Sigmoid colon (tissue), 7 donors: ENCODE data around the gene ZMYND10. TPM values are rescaled to one million over a fixed set of nuclear protein-coding genes. Genes with fewer than 3 reads are reported as not detected.
A peak's percentile ranks its signal among the peaks of the same experiment; 100 is the strongest.

Source experiments
- DNase-seq: peaks from one replicate; pipeline ENCODE4 v3.0.0-alpha.2; 2019
- H3K27ac ChIP-seq, 4 donors: fragments of 200-600 bp; sonication (generic); one replicate each; pipeline ENCODE4 v1.5.1; 2016 to 2019; ENCODE audit warnings: mild to moderate bottlenecking in 1 of 4
- H3K27me3 ChIP-seq, 3 donors: fragments of 200-600 bp; sonication (generic); one replicate each; pipeline ENCODE4 v1.5.1; 2019; ENCODE audit warnings: mild to moderate bottlenecking in 1 of 3
- H3K36me3 ChIP-seq, 4 donors: fragments of 200-600 bp; sonication (generic); one replicate each; pipeline ENCODE4 v1.5.1; 2016 to 2019
- H3K4me1 ChIP-seq, 4 donors: fragments of 200-600 bp; sonication (generic); one replicate each; pipeline ENCODE4 v1.5.1; 2017 to 2019
- H3K4me3 ChIP-seq, 4 donors: fragments of 200-600 bp; sonication (generic); one replicate each; pipeline ENCODE4 v1.5.1; 2017 to 2019; ENCODE audit warnings: mild to moderate bottlenecking in 2 of 4, moderate library complexity in 1 of 4
- H3K9me3 ChIP-seq, 4 donors: fragments of 200-600 bp in 3 of 4; sonication (generic) in 3 of 4; one replicate each; pipeline versions ENCODE4 v1.5.1 to v1.6.1; 2013 to 2019
- CTCF ChIP-seq, 4 experiments: fragments of 450-650 bp in 3 of 4; fragments of 200-600 bp in 1 of 4; IDR thresholded peaks; one replicate each; pipeline ENCODE4 v1.5.1; 2016 to 2019; ENCODE audit warnings: antibody characterized with exemption in 4 of 4, mild to moderate bottlenecking in 3 of 4, moderate library complexity in 2 of 4
- EP300 ChIP-seq, 4 donors: sonication (generic); formaldehyde crosslinking; IDR thresholded peaks; one replicate each; pipeline ENCODE4 v1.6.1; 2017; ENCODE audit warnings: antibody characterized with exemption in 4 of 4
- POLR2A ChIP-seq, 2 donors: fragments of 450-650 bp; IDR thresholded peaks; one replicate each; pipeline ENCODE4 v1.6.1; 2016; ENCODE audit warnings: antibody characterized with exemption in 2 of 2, mild to moderate bottlenecking in 2 of 2, moderate library complexity in 2 of 2
- POLR2AphosphoS5 ChIP-seq, 4 donors: sonication (generic); formaldehyde crosslinking; IDR thresholded peaks; one replicate each; pipeline ENCODE4 v1.6.1; 2017; ENCODE audit warnings: antibody characterized with exemption in 4 of 4
- WGBS, 2 donors: extraction: QIAGEN DNeasy Blood & Tissue Kit; methylation state at CpG; one replicate each; pipeline ENCODE4 v1.1.7; 2013; 5-methylcytosine and 5-hydroxymethylcytosine counted together
- intact Hi-C: fragments of 100-400 bp; cut with DNase I; formaldehyde crosslinking; loops from one replicate; pipeline ENCODE4 v1.15.1; 2023
- polyA plus RNA-seq, 3 donors: library from polyadenylated mRNA; stranded (reverse); fragments of 200-250 nt; gene quantifications; one replicate each; pipeline ENCODE4 v1.2.3, GENCODE V29; 2013
- total RNA-seq, 4 donors: library from RNA; depleted of rRNA; stranded (reverse); fragments of >200 nt; gene quantifications; one replicate each; pipeline ENCODE4 v1.1.0, GENCODE V29; 2016
- donor health status: healthy with polysubstance abuse.
- donor health status: Bipolar disorder and iron deficiency.
- donor health status: healthy.

The ZMYND10 gene
- total and polyA plus RNA-seq, 7 donors, result 0.77 to 1.2 TPM; not detected in 5

- Histone ChIP-seq H3K4me1 (peaks cover 0 to 66% (median 59%) of the 10 kb centered on the region in 4 donors), H3K27me3 (no peaks in the 10 kb centered on the region), H3K36me3 (peaks cover 0 to 51% (median 9%) of the 10 kb centered on the region in 4 donors), H3K27ac (peak overlapping the region; percentile 88 to 92 (median 92)), H3K4me3 (peak overlapping the region; percentile 58 to 84 (median 75)), H3K9me3 (no peaks in the 10 kb centered on the region)
- WGBS, 2 donors, result 0 to 1% methylated on average over 45 of the region's 45 CpGs
- peak; percentile 91 for DNase-seq
- intact Hi-C loops, result loop anchor here (2.0 to 10.0 kb wide), 3 partner anchors 22 to 1064 kb away; partner anchors contain the start of genes GNAT1, HYAL3, MANF and NAA80
- TF ChIP-seq CTCF (IDR thresholded peaks at IDR 0.05), result no peak
- no peak for TF ChIP-seq EP300 (IDR thresholded peaks at IDR 0.05)
- TF ChIP-seq POLR2AphosphoS5 (IDR thresholded peaks at IDR 0.05), result peak in 2 of 4 donors; percentile 20 to 26
- peak in 1 of 2 donors; percentile 25 for TF ChIP-seq POLR2A (IDR thresholded peaks at IDR 0.05)
Measured at GRCh38 chr3:50320853-50321335, 24.6 kb downstream of the ZMYND10 start.

GRCh38 chr3:50319894-50320625 is 25.5 kb downstream of the ZMYND10 start:
- intact Hi-C loops, result loop anchor here (2.0 to 10.0 kb wide), 3 partner anchors 21 to 1065 kb away; partner anchors contain the start of genes GNAT1, HYAL3, MANF and NAA80
- Histone ChIP-seq H3K27me3 (no peaks in the 10 kb centered on the region), H3K36me3 (peaks cover 0 to 48% (median 6%) of the 10 kb centered on the region in 4 donors), H3K4me3 (peak overlapping the region; percentile 58 to 84 (median 75)), H3K27ac (peak overlapping the region; percentile 88 to 92 (median 92)), H3K9me3 (no peaks in the 10 kb centered on the region), H3K4me1 (peaks cover 0 to 66% (median 59%) of the 10 kb centered on the region in 4 donors)
- TF ChIP-seq EP300 (IDR thresholded peaks at IDR 0.05) (no peak), POLR2AphosphoS5 (IDR thresholded peaks at IDR 0.05) (no peak), POLR2A (IDR thresholded peaks at IDR 0.05) (no peak)
- no peak for DNase-seq
- 84 to 87% methylated on average over 29 of the region's 29 CpGs for WGBS, 2 donors

- H3K4me3 ChIP-seq, result peak overlapping the region in 2 of 4 donors; percentile 72 to 84
- H3K27me3 ChIP-seq, result no peaks in the 10 kb centered on the region
- no peaks in the 10 kb centered on the region for H3K9me3 ChIP-seq
- peaks cover 0 to 45% (median 6%) of the 10 kb centered on the region in 4 donors for H3K36me3 ChIP-seq
- WGBS, 2 donors, result 90 to 91% methylated on average over 16 of the region's 16 CpGs
- intact Hi-C loops, result no loop called here
- peak overlapping the region in 3 of 4 donors; percentile 13 to 92 (median 30) for H3K27ac ChIP-seq
- peaks cover 0 to 61% (median 55%) of the 10 kb centered on the region in 4 donors for H3K4me1 ChIP-seq
- TF ChIP-seq POLR2AphosphoS5 (IDR thresholded peaks at IDR 0.05) (no peak), EP300 (IDR thresholded peaks at IDR 0.05) (no peak), POLR2A (IDR thresholded peaks at IDR 0.05) (no peak), CTCF (IDR thresholded peaks at IDR 0.05) (no peak)
- no peak for DNase-seq
Measured at GRCh38 chr3:50319181-50319893, 26.2 kb downstream of the ZMYND10 start.

GRCh38 chr3:50318615-50319014 is 26.9 kb downstream of the ZMYND10 start:
- no peaks in the 10 kb centered on the region for H3K27me3 ChIP-seq
- peaks cover 0 to 45% (median 6%) of the 10 kb centered on the region in 4 donors for H3K36me3 ChIP-seq
- peak overlapping the region in 2 of 4 donors; percentile 13 to 30 for H3K27ac ChIP-seq
- intact Hi-C loops, result no loop called here
- no peak for DNase-seq
- no peaks in the 10 kb centered on the region for H3K9me3 ChIP-seq
- WGBS, 2 donors, result 73 to 75% methylated on average over 10 of the region's 10 CpGs
- H3K4me3 ChIP-seq, result no peak overlapping the region
- peaks cover 0 to 56% (median 52%) of the 10 kb centered on the region in 4 donors for H3K4me1 ChIP-seq
- no peak for TF ChIP-seq CTCF (IDR thresholded peaks at IDR 0.05)
- TF ChIP-seq POLR2A (IDR thresholded peaks at IDR 0.05), result no peak
- no peak for TF ChIP-seq POLR2AphosphoS5 (IDR thresholded peaks at IDR 0.05)
- TF ChIP-seq EP300 (IDR thresholded peaks at IDR 0.05), result no peak
